HCT116 (cell line): ENCODE measurements around the gene ERBB2. TPM values are rescaled to one million over a fixed set of nuclear protein-coding genes. Genes with fewer than 3 reads are reported as not detected.

Experiments used
- ATAC-seq: fragments of 200-7000 bp; cut with Tn5 transposase; 2 replicates; pipeline ENCODE4 v1.9.1; 2020; ENCODE audit warnings: mild to moderate bottlenecking, moderate library complexity
- BruUV-seq: library from RNA; stranded (reverse); fragments of 400-500 nt; replicated peaks from 2 replicates; lab custom pipeline; 2021; lab: Mats Ljungman, UMichigan
- CTCF ChIA-PET: fragments of 300-600 bp; sonication (Branson Sonifier 250); formaldehyde crosslinking; loops from one replicate; lab custom pipeline; 2021; ENCODE audit warnings: antibody characterized with exemption; lab: Charles Lee
- POLR2A ChIA-PET: fragments of 300-600, 350-600 bp; sonication (Branson Sonifier 250); formaldehyde crosslinking; loops from one replicate; lab custom pipeline; 2021; ENCODE audit warnings: antibody characterized with exemption; lab: Charles Lee
- RAD21 ChIA-PET, 2 experiments: fragments of 300-600 bp; sonication (Branson Sonifier 250); formaldehyde crosslinking; loops; one replicate each; lab custom pipeline; 2023; ENCODE audit warnings: low total read pairs in 2 of 2; ENCODE audit not compliant: uncharacterized antibody in 2 of 2, unreplicated experiment in 2 of 2, low non-redundant PET in 1 of 2; lab: Charles Lee
- DNase-seq: peaks from one replicate; pipeline ENCODE4 v3.0.0-alpha.2; 2010; ENCODE audit warnings: low read depth, low spot score
- H2AFZ ChIP-seq: fragments of 200-600 bp; shearing (Covaris generic), sonication (generic); 2 replicates; pipeline ENCODE4 v1.6.1; 2017; ENCODE audit warnings: low read depth, mixed run types, mixed read lengths, antibody characterized with exemption, low read length; ENCODE audit not compliant: poor library complexity, severe bottlenecking
- H3K27ac ChIP-seq: 2 replicates; pipeline ENCODE4 v1.5.1; 2012; ENCODE audit warnings: low read depth, low read length
- H3K27me3 ChIP-seq: fragments of 200-600 bp; sonication (generic); 2 replicates; pipeline ENCODE4 v1.6.1; 2016; ENCODE audit warnings: mixed run types, low read length, mixed read lengths; ENCODE audit not compliant: insufficient read depth
- H3K36me3 ChIP-seq, 2 experiments: fragments of 200-500 bp in 1 of 2; fragments of 200-600 bp in 1 of 2; sonication (Bioruptor generic) in 1 of 2; sonication (generic) in 1 of 2; 2 replicates each; pipeline versions ENCODE4 v1.5.1 to v1.6.1; 2014 to 2016; ENCODE audit warnings: low read length in 2 of 2, inconsistent platforms in 1 of 2, mixed read lengths in 1 of 2, mixed run types in 1 of 2; ENCODE audit not compliant: insufficient read depth in 2 of 2, control insufficient read depth in 1 of 2
- H3K4me1 ChIP-seq, 2 experiments: fragments of 200-600 bp in 1 of 2; sonication (generic) in 1 of 2; 2 replicates each; pipeline versions ENCODE4 v1.5.1 to v1.6.1; 2012 to 2017; ENCODE audit warnings: low read length in 2 of 2, inconsistent platforms in 1 of 2, mild to moderate bottlenecking in 1 of 2, mixed read lengths in 1 of 2, mixed run types in 1 of 2, moderate library complexity in 1 of 2; ENCODE audit not compliant: insufficient read depth in 2 of 2, control insufficient read depth in 1 of 2
- H3K4me2 ChIP-seq: fragments of 200-600 bp; sonication (generic); 2 replicates; pipeline ENCODE4 v1.6.1; 2017; ENCODE audit warnings: mixed run types, low read length, mixed read lengths
- H3K4me3 ChIP-seq, 2 experiments: fragments of 200-600 bp in 1 of 2; sonication (generic) in 1 of 2; replicated peaks in 1 of 2; 2 replicates each; pipeline ENCODE4 v1.5.1; 2011 to 2016; ENCODE audit warnings: low read length in 2 of 2, control low read depth in 1 of 2, low read depth in 1 of 2, mild to moderate bottlenecking in 1 of 2, mixed read lengths in 1 of 2, mixed run types in 1 of 2
- H3K79me2 ChIP-seq: fragments of 200-600 bp; sonication (generic); 2 replicates; pipeline ENCODE4 v1.6.1; 2017; ENCODE audit warnings: mild to moderate bottlenecking, mixed run types, low read length, moderate library complexity, mixed read lengths; ENCODE audit not compliant: insufficient read depth
- H3K9ac ChIP-seq: fragments of 200-600 bp; sonication (generic); 2 replicates; pipeline ENCODE4 v1.6.1; 2016; ENCODE audit warnings: low read length, mixed read lengths
- H3K9me2 ChIP-seq: fragments of 200-600 bp; sonication (generic), shearing (Covaris generic); 2 replicates; pipeline ENCODE4 v1.6.1; 2017; ENCODE audit warnings: mixed run types, mild to moderate bottlenecking, moderate library complexity; ENCODE audit not compliant: insufficient read depth
- H3K9me3 ChIP-seq, 2 experiments: fragments of 200-500 bp in 1 of 2; fragments of 200-600 bp in 1 of 2; sonication (Bioruptor generic) in 1 of 2; sonication (generic) in 1 of 2; 2 replicates each; pipeline ENCODE4 v1.6.1; 2014 to 2017; ENCODE audit warnings: low read length in 2 of 2, mixed read lengths in 2 of 2, inconsistent platforms in 1 of 2, low read depth in 1 of 2, mild to moderate bottlenecking in 1 of 2, mixed run types in 1 of 2, moderate library complexity in 1 of 2; ENCODE audit not compliant: control insufficient read depth in 1 of 2, insufficient read depth in 1 of 2
- H4K20me1 ChIP-seq: fragments of 200-600 bp; sonication (generic), shearing (Covaris generic); 2 replicates; pipeline ENCODE4 v1.6.1; 2017; ENCODE audit warnings: mixed run types, mild to moderate bottlenecking, moderate library complexity; ENCODE audit not compliant: insufficient read depth
- CBX3 ChIP-seq: IDR thresholded peaks from 2 replicates; pipeline ENCODE4 v1.6.1; 2012; ENCODE audit warnings: low read depth
- EZH2phosphoT487 ChIP-seq: fragments of 200-600 bp; IDR thresholded peaks from 2 replicates; pipeline ENCODE4 v1.6.1; 2018; ENCODE audit warnings: antibody characterized with exemption, borderline replicate concordance
- FOSL1 ChIP-seq: IDR thresholded peaks from 2 replicates; pipeline ENCODE4 v1.6.1; 2012; ENCODE audit warnings: low read depth
- POLR2AphosphoS5 ChIP-seq: IDR thresholded peaks from 2 replicates; pipeline ENCODE4 v1.6.1; 2011; ENCODE audit warnings: mild to moderate bottlenecking, low read depth, low read length, moderate library complexity
- RAD21 ChIP-seq: IDR thresholded peaks from 2 replicates; pipeline ENCODE4 v1.6.1; 2012; ENCODE audit warnings: low read depth, mild to moderate bottlenecking
- SIN3A ChIP-seq: IDR thresholded peaks from 2 replicates; pipeline ENCODE4 v1.6.1; 2012; ENCODE audit warnings: low read depth
- SP1 ChIP-seq: IDR thresholded peaks from 2 replicates; pipeline ENCODE4 v1.6.1; 2012; ENCODE audit warnings: low read depth
- SRF ChIP-seq: IDR thresholded peaks from 2 replicates; pipeline ENCODE4 v1.6.1; 2012; ENCODE audit warnings: low read depth
- YY1 ChIP-seq: IDR thresholded peaks from 2 replicates; pipeline ENCODE4 v1.6.1; 2011; ENCODE audit warnings: low read length, low read depth, moderate library complexity, mild to moderate bottlenecking; ENCODE audit not compliant: insufficient replicate concordance; ENCODE audit errors: extremely low read depth
- ZFX ChIP-seq: fragments of 450-650 bp; IDR thresholded peaks from 2 replicates; pipeline ENCODE4 v1.6.1; 2017
- ZNF274 ChIP-seq: fragments of 200-500 bp; sonication (Bioruptor generic); IDR thresholded peaks from 2 replicates; pipeline ENCODE4 v1.6.1; 2014; ENCODE audit warnings: mild to moderate bottlenecking, low read depth, low read length, inconsistent platforms
- intact Hi-C: fragments of 100-400 bp; cut with micrococcal nuclease; formaldehyde crosslinking; loops from 2 replicates; pipeline ENCODE4 v1.10.0; 2022
- total RNA-seq: library from RNA; stranded (reverse); gene quantifications from one replicate; pipeline ENCODE4 v1.2.1, GENCODE V29; 2021; ENCODE audit not compliant: unreplicated experiment
- TF ChIP-seq, protein P1 (sequence below), 3 experiments: fragments of 200-600 bp in 1 of 3; sonication (generic) in 1 of 3; IDR thresholded peaks in 2 of 3; conservative IDR thresholded peaks in 1 of 3; 2 replicates each; pipeline ENCODE4 v1.5.1; 2012 to 2017; ENCODE audit warnings: low read depth in 2 of 3, low read length in 2 of 3, antibody characterized with exemption in 1 of 3, borderline replicate concordance in 1 of 3, control low read depth in 1 of 3, mild to moderate bottlenecking in 1 of 3, mixed read lengths in 1 of 3, mixed run types in 1 of 3, moderate library complexity in 1 of 3; ENCODE audit not compliant: insufficient read depth in 1 of 3
- TF ChIP-seq, protein P2 (sequence below): IDR thresholded peaks from 2 replicates; pipeline ENCODE4 v1.6.1; 2011; ENCODE audit warnings: mild to moderate bottlenecking, low read length, moderate library complexity; ENCODE audit not compliant: insufficient replicate concordance; ENCODE audit errors: extremely low read depth
- TF ChIP-seq, protein P3 (sequence below): IDR thresholded peaks from 2 replicates; pipeline ENCODE4 v1.6.1; 2012; ENCODE audit warnings: low read depth

The ERBB2 gene
- total RNA-seq, 1 experiment from 2014 or later, result 75.8 TPM

DNA sequence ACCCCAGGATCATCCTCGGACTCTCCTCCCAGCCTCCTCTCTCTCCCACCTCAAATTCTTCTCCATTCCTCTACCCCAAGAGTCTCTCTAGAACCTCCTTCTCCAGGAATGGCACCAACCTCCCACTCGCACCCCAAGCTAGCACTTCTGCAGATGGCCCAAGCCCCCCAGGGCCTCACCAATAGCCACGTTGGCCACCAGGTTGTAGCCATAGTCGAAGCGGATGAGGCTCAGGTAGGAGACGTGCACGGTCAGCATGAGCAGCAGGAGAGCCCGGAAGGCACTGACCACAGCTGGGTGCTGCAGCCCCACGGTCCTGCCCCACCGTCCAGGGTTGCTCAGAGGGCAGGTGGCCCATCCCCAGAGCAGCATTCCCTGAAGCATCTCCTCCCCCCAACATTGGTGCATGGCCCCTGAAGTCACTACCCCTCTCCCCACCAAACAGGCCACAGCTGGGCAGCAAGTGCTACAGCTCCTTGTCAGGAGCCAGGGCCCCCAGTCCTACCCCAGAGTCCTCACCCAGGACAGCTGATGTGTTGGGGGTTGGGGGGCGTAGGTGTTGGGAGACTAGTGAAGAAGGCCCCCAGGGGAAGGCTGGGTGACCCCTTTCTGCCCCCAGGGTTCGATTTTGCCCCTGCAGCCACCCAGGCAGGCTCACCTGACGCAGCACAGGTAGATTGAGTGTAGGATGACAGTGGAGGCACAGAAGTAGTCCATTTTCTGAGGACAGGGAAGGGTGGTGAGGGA, 26.4 kb upstream of the ERBB2 start:
- H3K4me3 ChIP-seq, result no peak overlapping the region
- H4K20me1 ChIP-seq, result no peaks in the 10 kb centered on the region
- no peaks in the 10 kb centered on the region for H3K9me2 ChIP-seq
- TF ChIP-seq ZNF274 (no peak), CBX3 (no peak), FOSL1 (no peak), YY1 (no peak), SRF (no peak), ZFX (no peak), RAD21 (no peak), SP1 (no peak), EZH2phosphoT487 (no peak), POLR2AphosphoS5 (no peak), SIN3A (no peak)
- TF ChIP-seq, protein P1, sequence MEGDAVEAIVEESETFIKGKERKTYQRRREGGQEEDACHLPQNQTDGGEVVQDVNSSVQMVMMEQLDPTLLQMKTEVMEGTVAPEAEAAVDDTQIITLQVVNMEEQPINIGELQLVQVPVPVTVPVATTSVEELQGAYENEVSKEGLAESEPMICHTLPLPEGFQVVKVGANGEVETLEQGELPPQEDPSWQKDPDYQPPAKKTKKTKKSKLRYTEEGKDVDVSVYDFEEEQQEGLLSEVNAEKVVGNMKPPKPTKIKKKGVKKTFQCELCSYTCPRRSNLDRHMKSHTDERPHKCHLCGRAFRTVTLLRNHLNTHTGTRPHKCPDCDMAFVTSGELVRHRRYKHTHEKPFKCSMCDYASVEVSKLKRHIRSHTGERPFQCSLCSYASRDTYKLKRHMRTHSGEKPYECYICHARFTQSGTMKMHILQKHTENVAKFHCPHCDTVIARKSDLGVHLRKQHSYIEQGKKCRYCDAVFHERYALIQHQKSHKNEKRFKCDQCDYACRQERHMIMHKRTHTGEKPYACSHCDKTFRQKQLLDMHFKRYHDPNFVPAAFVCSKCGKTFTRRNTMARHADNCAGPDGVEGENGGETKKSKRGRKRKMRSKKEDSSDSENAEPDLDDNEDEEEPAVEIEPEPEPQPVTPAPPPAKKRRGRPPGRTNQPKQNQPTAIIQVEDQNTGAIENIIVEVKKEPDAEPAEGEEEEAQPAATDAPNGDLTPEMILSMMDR (IDR thresholded peaks at IDR 0.05 in 2 of 3, conservative IDR thresholded peaks at IDR 0.05 in 1 of 3; ENCODE audit: borderline replicate concordance in 1 of 3, insufficient read depth in 1 of 3, low read depth in 2 of 3, low read length in 2 of 3), result no peak
- TF ChIP-seq, protein P2, sequence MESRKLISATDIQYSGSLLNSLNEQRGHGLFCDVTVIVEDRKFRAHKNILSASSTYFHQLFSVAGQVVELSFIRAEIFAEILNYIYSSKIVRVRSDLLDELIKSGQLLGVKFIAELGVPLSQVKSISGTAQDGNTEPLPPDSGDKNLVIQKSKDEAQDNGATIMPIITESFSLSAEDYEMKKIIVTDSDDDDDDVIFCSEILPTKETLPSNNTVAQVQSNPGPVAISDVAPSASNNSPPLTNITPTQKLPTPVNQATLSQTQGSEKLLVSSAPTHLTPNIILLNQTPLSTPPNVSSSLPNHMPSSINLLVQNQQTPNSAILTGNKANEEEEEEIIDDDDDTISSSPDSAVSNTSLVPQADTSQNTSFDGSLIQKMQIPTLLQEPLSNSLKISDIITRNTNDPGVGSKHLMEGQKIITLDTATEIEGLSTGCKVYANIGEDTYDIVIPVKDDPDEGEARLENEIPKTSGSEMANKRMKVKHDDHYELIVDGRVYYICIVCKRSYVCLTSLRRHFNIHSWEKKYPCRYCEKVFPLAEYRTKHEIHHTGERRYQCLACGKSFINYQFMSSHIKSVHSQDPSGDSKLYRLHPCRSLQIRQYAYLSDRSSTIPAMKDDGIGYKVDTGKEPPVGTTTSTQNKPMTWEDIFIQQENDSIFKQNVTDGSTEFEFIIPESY, result no peak
- TF ChIP-seq, protein P3, sequence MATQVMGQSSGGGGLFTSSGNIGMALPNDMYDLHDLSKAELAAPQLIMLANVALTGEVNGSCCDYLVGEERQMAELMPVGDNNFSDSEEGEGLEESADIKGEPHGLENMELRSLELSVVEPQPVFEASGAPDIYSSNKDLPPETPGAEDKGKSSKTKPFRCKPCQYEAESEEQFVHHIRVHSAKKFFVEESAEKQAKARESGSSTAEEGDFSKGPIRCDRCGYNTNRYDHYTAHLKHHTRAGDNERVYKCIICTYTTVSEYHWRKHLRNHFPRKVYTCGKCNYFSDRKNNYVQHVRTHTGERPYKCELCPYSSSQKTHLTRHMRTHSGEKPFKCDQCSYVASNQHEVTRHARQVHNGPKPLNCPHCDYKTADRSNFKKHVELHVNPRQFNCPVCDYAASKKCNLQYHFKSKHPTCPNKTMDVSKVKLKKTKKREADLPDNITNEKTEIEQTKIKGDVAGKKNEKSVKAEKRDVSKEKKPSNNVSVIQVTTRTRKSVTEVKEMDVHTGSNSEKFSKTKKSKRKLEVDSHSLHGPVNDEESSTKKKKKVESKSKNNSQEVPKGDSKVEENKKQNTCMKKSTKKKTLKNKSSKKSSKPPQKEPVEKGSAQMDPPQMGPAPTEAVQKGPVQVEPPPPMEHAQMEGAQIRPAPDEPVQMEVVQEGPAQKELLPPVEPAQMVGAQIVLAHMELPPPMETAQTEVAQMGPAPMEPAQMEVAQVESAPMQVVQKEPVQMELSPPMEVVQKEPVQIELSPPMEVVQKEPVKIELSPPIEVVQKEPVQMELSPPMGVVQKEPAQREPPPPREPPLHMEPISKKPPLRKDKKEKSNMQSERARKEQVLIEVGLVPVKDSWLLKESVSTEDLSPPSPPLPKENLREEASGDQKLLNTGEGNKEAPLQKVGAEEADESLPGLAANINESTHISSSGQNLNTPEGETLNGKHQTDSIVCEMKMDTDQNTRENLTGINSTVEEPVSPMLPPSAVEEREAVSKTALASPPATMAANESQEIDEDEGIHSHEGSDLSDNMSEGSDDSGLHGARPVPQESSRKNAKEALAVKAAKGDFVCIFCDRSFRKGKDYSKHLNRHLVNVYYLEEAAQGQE, result no peak
- intact Hi-C loops, result loop anchor here (2.0 to 5.0 kb wide), 3 partner anchors 39 to 126 kb away; no protein-coding TSS in a partner anchor
- ChIA-PET RAD21 (interaction anchor here (1.2 to 3.6 kb wide), 2 partner anchors 45 to 51 kb away, joined by 3 to 15 read pairs; no protein-coding TSS in a partner anchor), POLR2A (no interaction called here), CTCF (interaction anchor here (3.9 kb wide), 1 partner anchor 53 kb away, joined by 51 read pairs; no protein-coding TSS in a partner anchor)
- DNase-seq, result no peak
- H3K27me3 ChIP-seq, result no peaks in the 10 kb centered on the region
- no peak overlapping the region for H3K4me2 ChIP-seq
- BruUV-seq, result no TSS peak
- H3K9me3 ChIP-seq, result no peaks in the 10 kb centered on the region
- no peak overlapping the region for H3K27ac ChIP-seq
- no peak overlapping the region for H2AFZ ChIP-seq
- no peak for ATAC-seq
- no peaks in the 10 kb centered on the region for H3K36me3 ChIP-seq
- H3K9ac ChIP-seq, result no peak overlapping the region
- H3K79me2 ChIP-seq, result no peaks in the 10 kb centered on the region
- peaks cover 17% of the 10 kb centered on the region in 2 experiments; a peak in 2 of 4 replicates for H3K4me1 ChIP-seq
